ENCODE data around the gene HMGN4.

HMGN4 gene

DNA sequence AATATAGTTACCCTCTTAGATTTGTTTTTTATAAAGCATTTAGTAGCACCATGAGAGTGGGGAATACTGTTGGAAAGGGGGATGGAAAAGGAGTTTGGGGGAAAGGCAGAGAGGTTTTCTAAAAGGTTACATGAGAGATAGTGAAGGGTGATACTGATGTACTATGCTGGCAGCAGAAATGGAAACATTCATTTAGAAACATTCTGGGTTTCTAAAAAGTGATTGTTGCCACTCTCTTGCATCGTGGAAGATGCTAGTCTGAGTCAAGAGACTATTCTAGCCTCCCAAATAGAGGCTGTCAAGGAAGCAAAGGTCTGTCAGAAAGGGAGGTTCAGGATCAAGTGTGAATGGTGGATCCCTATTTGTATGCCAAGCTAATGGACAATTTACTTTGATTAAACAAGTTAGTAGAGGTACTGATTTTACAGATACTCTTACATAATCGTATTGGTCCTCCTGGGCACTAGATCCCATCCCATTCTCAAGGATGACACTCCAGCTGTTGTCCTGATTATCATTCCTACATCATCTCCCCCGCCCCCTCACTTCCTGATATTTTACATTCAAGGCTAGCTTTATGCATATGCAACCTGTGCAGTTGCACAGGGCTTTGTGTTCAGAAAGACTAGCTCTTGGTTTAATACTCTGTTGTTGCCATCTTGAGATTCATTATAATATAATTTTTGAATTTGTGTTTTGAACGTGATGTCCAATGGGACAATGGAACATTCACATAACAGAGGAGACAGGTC is 43.2 kb downstream of the HMGN4 start:
- no peak for DNase-seq

DNA sequence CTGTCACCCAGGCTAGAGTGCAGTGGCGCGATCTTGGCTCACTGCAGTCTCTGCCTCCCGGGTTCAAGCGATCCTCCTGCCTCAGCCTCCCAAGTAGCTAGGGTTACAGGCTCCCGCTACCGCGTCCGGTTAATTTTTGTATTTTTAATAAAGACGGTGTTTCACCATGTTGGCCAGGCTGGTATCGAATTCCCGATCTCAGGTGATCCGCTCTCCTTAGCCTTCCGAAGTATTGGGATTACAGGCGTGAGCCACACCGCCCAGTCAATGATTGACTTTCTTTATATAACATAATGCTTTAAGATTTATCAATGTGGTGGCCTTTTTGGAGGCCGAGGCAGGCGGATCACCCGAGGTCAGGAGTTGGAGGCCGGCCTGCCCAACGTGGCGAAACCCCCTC is 50.8 kb downstream of the HMGN4 start:
- DNase-seq: no peak

DNA sequence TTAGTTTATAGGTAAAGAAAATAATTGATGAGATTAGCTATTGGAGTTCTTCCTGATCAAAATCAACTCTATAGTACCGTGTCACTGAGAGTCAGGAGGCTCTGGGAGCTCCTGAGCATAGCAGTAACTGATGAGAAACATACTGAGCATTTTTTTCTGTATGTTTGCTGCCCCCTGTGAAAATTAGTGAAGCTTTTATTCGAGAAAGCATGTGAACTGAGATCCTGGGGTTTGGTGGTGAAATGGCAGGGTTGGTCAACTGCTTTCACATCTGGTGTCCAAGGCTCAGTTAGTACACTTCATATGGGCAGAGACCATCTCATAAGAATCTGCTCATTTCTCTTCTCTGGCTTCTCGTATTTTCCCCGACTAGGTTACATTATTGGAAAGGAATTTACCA is 54.5 kb downstream of the HMGN4 start:
- DNase-seq: no peak

DNA sequence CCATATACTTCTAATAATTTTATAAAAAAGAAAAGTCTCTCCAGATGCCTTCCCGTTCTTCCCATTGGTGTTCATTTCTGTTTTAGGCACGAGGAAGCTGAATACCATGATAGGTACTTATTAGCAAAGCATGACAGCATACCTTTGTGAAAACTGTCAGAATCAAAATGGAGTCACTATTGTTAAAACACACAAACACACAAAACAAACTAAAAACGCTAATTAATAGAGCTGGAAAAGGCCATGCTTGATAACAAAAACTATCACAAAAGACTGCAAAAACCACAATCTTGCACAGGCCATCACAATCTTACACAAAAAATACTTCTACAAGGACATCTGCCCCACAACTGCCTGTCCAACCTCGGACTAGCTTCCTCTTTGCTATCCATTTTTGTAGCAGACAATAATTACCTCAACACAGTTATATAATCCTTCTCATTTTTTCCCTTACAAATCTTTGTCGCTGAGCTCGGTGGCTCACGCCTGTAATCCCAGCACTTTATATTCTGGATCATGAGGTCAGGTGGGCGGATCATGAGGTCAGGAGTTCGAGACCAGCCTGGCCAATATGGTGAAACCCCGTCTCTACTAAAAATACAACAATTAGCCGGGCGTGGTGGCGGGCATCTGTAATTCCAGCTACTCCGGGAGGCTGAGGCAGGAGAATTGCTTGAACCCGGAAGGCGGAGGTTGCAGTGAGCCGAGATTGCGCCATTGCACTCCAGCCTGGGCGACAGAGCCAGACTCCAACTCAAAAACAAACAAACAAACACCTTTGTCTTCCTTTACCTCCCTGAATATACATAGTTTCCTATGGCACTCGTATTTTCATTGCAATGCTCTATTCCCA is 55.3 kb downstream of the HMGN4 start:
- peak; percentile 23 for DNase-seq

DNA sequence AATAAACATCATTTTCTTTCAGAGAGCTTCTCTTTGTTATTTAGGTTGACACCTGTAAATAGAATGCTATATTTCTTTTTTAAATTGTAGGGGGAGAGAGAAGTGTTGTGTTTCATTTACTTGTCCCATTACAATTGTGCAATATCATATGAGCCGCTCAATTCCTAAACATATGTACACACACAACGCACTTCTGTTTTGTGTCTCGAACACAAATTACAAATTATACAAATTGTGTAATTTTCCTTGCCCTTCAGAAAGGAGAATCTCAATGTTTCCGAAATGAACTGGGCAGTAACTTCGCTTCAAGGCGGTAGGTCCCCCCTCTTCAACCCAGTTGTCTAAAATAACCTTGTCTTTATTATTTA is 55.9 kb downstream of the HMGN4 start:
- DNase-seq: no peak

DNA sequence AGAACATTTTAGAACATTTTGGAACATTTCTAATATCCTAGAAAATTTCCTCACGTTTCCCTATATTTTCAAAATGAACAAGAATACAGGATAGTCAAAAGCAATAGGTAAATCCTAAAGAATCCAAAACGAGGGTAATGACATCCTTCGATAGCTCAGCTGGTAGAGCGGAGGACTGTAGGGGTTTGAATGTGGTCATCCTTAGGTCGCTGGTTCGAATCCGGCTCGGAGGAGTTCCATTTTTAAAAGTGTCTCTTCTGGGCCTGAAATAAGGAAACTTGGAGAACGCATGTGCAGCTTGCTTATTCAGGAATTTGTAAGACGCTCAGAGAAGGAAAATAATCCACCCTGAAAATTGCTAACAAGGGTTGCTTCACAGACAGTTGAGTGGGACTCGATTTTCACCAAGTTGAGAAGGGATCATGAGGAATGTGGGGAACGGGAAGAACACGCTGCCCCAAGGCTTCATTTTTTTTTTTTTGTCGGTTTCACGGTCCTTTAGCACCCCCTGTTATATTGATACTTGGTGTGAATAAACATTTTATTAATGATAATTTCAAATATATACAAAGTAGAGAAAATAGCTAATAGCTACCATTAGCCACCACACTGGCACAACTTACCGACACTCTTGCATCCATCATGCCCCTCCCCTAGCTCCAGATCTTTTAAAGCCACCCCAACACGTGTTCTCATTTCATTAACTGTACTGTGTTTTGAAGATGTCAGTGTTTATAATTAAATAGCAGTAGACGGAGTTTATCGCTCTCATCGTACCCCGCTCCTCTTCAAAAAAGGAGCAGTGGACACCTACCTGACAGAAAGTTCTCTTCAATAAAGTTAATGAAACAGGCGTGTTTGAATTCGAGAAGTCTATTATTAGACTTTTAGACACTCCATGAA is 56.8 kb downstream of the HMGN4 start:
- peak; percentile 80 for DNase-seq

DNA sequence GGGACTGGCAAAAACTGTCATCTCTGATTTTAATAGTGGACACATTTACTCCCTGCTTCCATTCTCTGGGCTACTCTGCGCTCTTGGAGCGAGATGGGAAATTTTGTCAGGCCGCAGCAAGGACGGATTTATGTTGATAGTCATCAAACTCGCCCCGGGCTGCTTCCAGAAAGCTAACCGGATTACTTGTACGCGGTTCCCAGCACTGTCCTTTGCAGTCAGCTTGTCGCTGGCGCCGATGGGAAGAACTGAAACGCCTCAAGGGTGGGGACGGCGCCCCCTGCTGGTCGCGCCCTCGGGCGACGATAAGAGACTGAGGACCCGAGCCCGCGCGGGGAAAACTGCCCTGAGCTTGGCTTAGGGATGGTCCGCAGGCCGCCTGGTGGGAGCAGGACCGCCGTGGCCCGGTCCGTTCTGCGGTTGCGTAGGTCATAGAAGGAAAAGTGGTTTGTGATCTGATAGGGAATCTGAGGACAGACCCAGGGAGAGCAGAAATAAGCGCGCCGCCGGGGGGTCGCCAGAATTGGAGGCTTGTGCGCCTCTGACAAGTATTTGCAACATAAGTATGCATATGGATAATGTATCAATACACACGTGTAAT is 57.6 kb downstream of the HMGN4 start:
- peak; percentile 93 for DNase-seq
